Uterus (tissue), 2 donors: ENCODE data around the gene SASS6.

Experiments
- CTCF ChIP-seq, 4 experiments: fragments of 200-600 bp in 2 of 4; fragments of 450-650 bp in 2 of 4; sonication (generic) in 2 of 4; IDR thresholded peaks; one replicate each; pipeline ENCODE4 v1.5.1; 2016 to 2019; ENCODE audit warnings: antibody characterized with exemption in 4 of 4, mild to moderate bottlenecking in 2 of 4, moderate library complexity in 1 of 4
- POLR2A ChIP-seq, 2 donors: fragments of 450-650 bp; IDR thresholded peaks; one replicate each; pipeline ENCODE4 v1.6.1; 2016; ENCODE audit warnings: antibody characterized with exemption in 2 of 2, mild to moderate bottlenecking in 1 of 2, moderate library complexity in 1 of 2

- no peak for TF ChIP-seq POLR2A (IDR thresholded peaks at IDR 0.05)
- TF ChIP-seq CTCF (IDR thresholded peaks at IDR 0.05), result no peak
These were observed 79.6 kb downstream of the SASS6 start for GRCh38 chr1:100053119-100053518.
